Activated T-cell treated with anti-CD3 and anti-CD28 coated beads for 4 hours (primary cell): ENCODE data around the gene CLDN12.
"Not testable (repeated sequence)": the region's sequence is repeated elsewhere in the genome, so short reads cannot be mapped to it uniquely, and the experiment has no call there.

Experiments used
- DNase-seq: peaks from one replicate; pipeline ENCODE4 v3.0.0-alpha.2; 2020

CLDN12 gene

GRCh38 chr7:90445633-90446032, 42.4 kb downstream of the CLDN12 start:
- DNase-seq: no peak

GRCh38 chr7:90446137-90446899, 43.1 kb downstream of the CLDN12 start:
- no peak for DNase-seq

GRCh38 chr7:90453259-90453891, 50.1 kb downstream of the CLDN12 start:
- no peak for DNase-seq

- DNase-seq: no peak
Measured at GRCh38 chr7:90453931-90454330, 50.7 kb downstream of the CLDN12 start.

- DNase-seq: no peak
Measured at GRCh38 chr7:90455163-90456030, 52.1 kb downstream of the CLDN12 start.

GRCh38 chr7:90458104-90458503, 54.8 kb downstream of the CLDN12 start:
- DNase-seq: no peak

GRCh38 chr7:90459888-90460287, 56.6 kb downstream of the CLDN12 start:
- no peak for DNase-seq

GRCh38 chr7:90461219-90461618, 58.0 kb downstream of the CLDN12 start:
- DNase-seq: no peak

GRCh38 chr7:90463151-90463628, 59.9 kb downstream of the CLDN12 start:
- DNase-seq: not testable (repeated sequence)
